Neural progenitor cell (in vitro differentiated cells): Measurements from ENCODE around the gene ABCA7. TPM values are rescaled to one million over a fixed set of nuclear protein-coding genes. Genes with fewer than 3 reads are reported as not detected.

ENCODE experiments used
- DNase-seq: peaks from one replicate; pipeline ENCODE4 v3.0.0-alpha.2; 2016; ENCODE audit warnings: low spot score
- H2AFZ ChIP-seq: fragments of 200-600 bp; sonication (generic); replicated peaks from 2 replicates; pipeline ENCODE4 v1.6.1; 2016; ENCODE audit warnings: antibody characterized with exemption
- H3F3A ChIP-seq: fragments of 200-600 bp; sonication (generic); 2 replicates; pipeline ENCODE4 v1.6.1; 2016; ENCODE audit warnings: antibody characterized with exemption, low read depth
- H3K27ac ChIP-seq: fragments of 200-600 bp; sonication (generic); 2 replicates; pipeline ENCODE4 v1.5.1; 2016; ENCODE audit warnings: mild to moderate bottlenecking
- H3K27me3 ChIP-seq: fragments of 200-600 bp; sonication (generic); 2 replicates; pipeline ENCODE4 v1.6.1; 2016; ENCODE audit warnings: mild to moderate bottlenecking, moderate library complexity
- H3K36me3 ChIP-seq: fragments of 200-600 bp; sonication (generic); 2 replicates; pipeline ENCODE4 v1.5.1; 2016
- H3K4me1 ChIP-seq: fragments of 200-600 bp; sonication (generic); 2 replicates; pipeline ENCODE4 v1.6.1; 2016; ENCODE audit warnings: mixed run types
- H3K4me2 ChIP-seq: fragments of 200-600 bp; sonication (generic); 2 replicates; pipeline ENCODE4 v1.6.1; 2016
- H3K4me3 ChIP-seq: fragments of 200-600 bp; sonication (generic); 2 replicates; pipeline ENCODE4 v1.5.1; 2016
- H3K79me2 ChIP-seq: fragments of 200-600 bp; sonication (generic); 2 replicates; pipeline ENCODE4 v1.6.1; 2016; ENCODE audit warnings: low read depth
- H3K9ac ChIP-seq: fragments of 200-600 bp; sonication (generic); 2 replicates; pipeline ENCODE4 v1.6.1; 2016
- H3K9me3 ChIP-seq: fragments of 200-600 bp; sonication (generic); 2 replicates; pipeline ENCODE4 v1.5.1; 2016; ENCODE audit warnings: low read depth
- H4K20me1 ChIP-seq: fragments of 200-600 bp; sonication (generic); 2 replicates; pipeline ENCODE4 v1.6.1; 2016; ENCODE audit warnings: low read depth
- H3K27ac Mint-ChIP-seq: 3 replicates; pipeline ENCODE4 v1.8.0; 2021; ENCODE audit warnings: mixed read lengths
- H3K27me3 Mint-ChIP-seq: 2 replicates; pipeline ENCODE4 v1.8.0; 2022; ENCODE audit warnings: low read depth, mild to moderate bottlenecking, inconsistent platforms, moderate library complexity, mixed read lengths; ENCODE audit not compliant: insufficient read depth
- H3K36me3 Mint-ChIP-seq: 3 replicates; pipeline ENCODE4 v1.8.0; 2021; ENCODE audit warnings: mixed read lengths
- H3K4me1 Mint-ChIP-seq: 3 replicates; pipeline ENCODE4 v1.8.0; 2021; ENCODE audit warnings: mixed read lengths
- H3K4me3 Mint-ChIP-seq: 3 replicates; pipeline ENCODE4 v1.8.0; 2021; ENCODE audit warnings: mild to moderate bottlenecking, moderate library complexity, mixed read lengths
- H3K9me3 Mint-ChIP-seq: 3 replicates; pipeline ENCODE4 v1.8.0; 2020; ENCODE audit warnings: mixed read lengths
- CTCF ChIP-seq: fragments of 200-600 bp; sonication (generic); IDR thresholded peaks from 2 replicates; pipeline ENCODE4 v1.5.1; 2017; ENCODE audit warnings: antibody characterized with exemption, mild to moderate bottlenecking
- EZH2 ChIP-seq: fragments of 200-600 bp; sonication (generic); IDR thresholded peaks from 2 replicates; pipeline ENCODE4 v1.6.1; 2017; ENCODE audit warnings: antibody characterized with exemption, mild to moderate bottlenecking, moderate library complexity
- EZH2phosphoT487 ChIP-seq: fragments of 200-600 bp; sonication (generic); IDR thresholded peaks from 2 replicates; pipeline ENCODE4 v1.6.1; 2017; ENCODE audit warnings: antibody characterized with exemption
- total RNA-seq: library from RNA; depleted of rRNA; stranded (reverse); fragments of >200 nt; gene quantifications from 2 replicates; pipeline ENCODE4 v1.2.3, GENCODE V29; 2015; ENCODE audit warnings: low replicate concordance

The ABCA7 gene
- total RNA-seq, 1 donor from 2014 or later, result 1.4 TPM

GRCh38 chr19:1045247-1045603 lies 5.3 kb downstream of the ABCA7 start:
- H3K27ac ChIP-seq, result no peak overlapping the region

GRCh38 chr19:1046117-1046626 lies 6.3 kb downstream of the ABCA7 start:
- Mint-ChIP-seq H3K9me3 (no peaks in the 10 kb centered on the region), H3K27me3 (peaks cover 4% of the 10 kb centered on the region), H3K27ac (no peak overlapping the region), H3K4me3 (peak overlapping the region; percentile 38), H3K36me3 (no peaks in the 10 kb centered on the region), H3K4me1 (peaks cover 9% of the 10 kb centered on the region)
- Histone ChIP-seq H3K4me2 (no peak overlapping the region), H3K9ac (no peak overlapping the region), H3F3A (peaks cover 7% of the 10 kb centered on the region), H3K9me3 (no peaks in the 10 kb centered on the region), H3K27ac (no peak overlapping the region), H3K27me3 (no peaks in the 10 kb centered on the region), H2AFZ (no peak overlapping the region), H3K79me2 (no peaks in the 10 kb centered on the region), H3K4me1 (peaks cover 3% of the 10 kb centered on the region), H3K36me3 (no peaks in the 10 kb centered on the region), H3K4me3 (no peak overlapping the region), H4K20me1 (peaks cover 8% of the 10 kb centered on the region)
- no peak for TF ChIP-seq EZH2
- TF ChIP-seq EZH2phosphoT487, result no peak
- TF ChIP-seq CTCF, result no peak
- no peak for DNase-seq

More at GRCh38 chr19:1045247-1045603, 5.3 kb downstream of the ABCA7 start:
- H3K36me3 ChIP-seq, result no peaks in the 10 kb centered on the region
- peaks cover 10% of the 10 kb centered on the region for H3F3A ChIP-seq
- no peak overlapping the region for H3K4me2 ChIP-seq
- no peak overlapping the region for H3K4me3 ChIP-seq
- Mint-ChIP-seq H3K27me3 (peaks cover 7% of the 10 kb centered on the region), H3K9me3 (no peaks in the 10 kb centered on the region), H3K4me3 (no peak overlapping the region), H3K4me1 (peaks cover 17% of the 10 kb centered on the region), H3K27ac (no peak overlapping the region), H3K36me3 (no peaks in the 10 kb centered on the region)
- no peak for TF ChIP-seq EZH2
- TF ChIP-seq EZH2phosphoT487, result no peak
- TF ChIP-seq CTCF, result no peak
- no peaks in the 10 kb centered on the region for H3K9me3 ChIP-seq
- DNase-seq, result peak; percentile 60
- peaks cover 4% of the 10 kb centered on the region for H3K4me1 ChIP-seq
- no peak overlapping the region for H3K9ac ChIP-seq
- peaks cover 15% of the 10 kb centered on the region for H4K20me1 ChIP-seq
- H3K79me2 ChIP-seq, result no peaks in the 10 kb centered on the region
- no peak overlapping the region for H2AFZ ChIP-seq
- no peaks in the 10 kb centered on the region for H3K27me3 ChIP-seq

- H3K36me3 ChIP-seq, result no peaks in the 10 kb centered on the region
- no peaks in the 10 kb centered on the region for H3K4me1 ChIP-seq
- no peaks in the 10 kb centered on the region for H3K9me3 ChIP-seq
- H4K20me1 ChIP-seq, result peaks cover 3% of the 10 kb centered on the region
- Mint-ChIP-seq H3K9me3 (no peaks in the 10 kb centered on the region), H3K27ac (no peak overlapping the region), H3K4me3 (no peak overlapping the region), H3K4me1 (peaks cover 10% of the 10 kb centered on the region), H3K36me3 (no peaks in the 10 kb centered on the region), H3K27me3 (peaks cover 7% of the 10 kb centered on the region)
- H3K79me2 ChIP-seq, result no peaks in the 10 kb centered on the region
- no peak overlapping the region for H3K9ac ChIP-seq
- H3K27ac ChIP-seq, result no peak overlapping the region
- H3F3A ChIP-seq, result peaks cover 8% of the 10 kb centered on the region
- H3K27me3 ChIP-seq, result no peaks in the 10 kb centered on the region
- no peak overlapping the region for H3K4me2 ChIP-seq
- TF ChIP-seq EZH2 (no peak), CTCF (no peak)
- DNase-seq, result no peak
- no peak overlapping the region for H2AFZ ChIP-seq
- H3K4me3 ChIP-seq, result no peak overlapping the region
Observed at GRCh38 chr19:1046836-1047695, 7.2 kb downstream of the ABCA7 start.
